GM19099 (cell line): ENCODE results near the gene CORO2B.

Experiments
- POLR2A ChIP-seq: IDR thresholded peaks from 3 replicates; pipeline ENCODE4 v1.6.1; 2011; ENCODE audit warnings: low read depth; ENCODE audit not compliant: insufficient read length; ENCODE audit errors: extremely low read depth

Gene CORO2B

DNA sequence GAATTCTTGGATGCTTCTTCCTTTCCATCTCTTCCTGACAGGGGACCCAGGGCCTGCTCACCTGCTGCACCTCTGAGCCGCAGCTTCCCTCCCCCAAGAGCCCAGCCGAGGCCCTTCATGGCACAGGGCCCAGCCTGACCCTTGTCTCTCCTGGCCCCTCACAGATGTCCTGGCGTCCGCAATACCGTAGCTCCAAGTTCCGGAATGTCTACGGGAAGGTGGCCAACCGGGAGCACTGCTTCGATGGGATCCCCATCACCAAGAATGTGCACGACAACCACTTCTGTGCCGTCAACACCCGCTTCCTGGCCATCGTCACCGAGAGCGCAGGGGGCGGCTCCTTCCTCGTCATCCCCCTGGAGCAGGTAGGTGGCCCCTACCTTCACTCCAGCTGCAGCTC, 66.2 kb downstream of the CORO2B start:
- no peak for TF ChIP-seq POLR2A

DNA sequence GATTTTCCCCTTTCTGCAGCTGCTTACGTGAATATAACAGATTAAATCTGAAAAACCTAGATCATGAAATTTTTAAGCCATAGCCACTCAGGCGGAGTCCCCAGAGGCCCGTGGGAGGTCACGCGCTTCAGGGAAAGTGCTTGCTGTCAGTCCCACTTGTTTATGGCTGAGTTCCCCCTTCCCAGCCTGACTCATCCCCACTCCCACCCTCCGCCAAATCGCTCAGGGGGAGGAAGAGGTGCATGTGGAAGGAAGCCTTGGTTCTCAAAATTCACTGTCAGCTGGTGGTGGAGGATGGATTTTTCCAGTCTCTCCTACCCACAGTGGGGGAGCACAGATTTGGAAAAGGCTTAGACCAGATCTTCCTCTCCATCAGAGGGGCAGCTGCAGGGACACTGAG, 67.4 kb downstream of the CORO2B start:
- no peak for TF ChIP-seq POLR2A

DNA sequence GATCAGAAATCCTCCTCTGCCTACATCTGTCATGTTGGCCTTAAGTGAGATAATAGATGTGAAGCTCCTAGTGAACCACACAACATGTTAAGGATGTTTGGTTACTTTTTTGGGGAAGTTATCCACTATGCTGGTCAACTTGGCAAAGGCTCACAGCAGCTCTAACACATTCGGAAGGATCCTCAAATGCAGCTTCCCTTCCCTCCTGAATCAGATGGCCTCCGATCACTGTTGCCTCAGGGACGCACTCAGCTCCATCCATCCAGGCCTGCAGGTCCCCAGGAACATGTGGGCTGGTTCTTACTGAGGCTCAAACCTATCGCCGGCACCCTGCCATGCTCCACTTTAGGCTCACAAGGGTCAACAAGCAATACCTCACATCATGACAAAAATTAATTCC, 67.9 kb downstream of the CORO2B start:
- no peak for TF ChIP-seq POLR2A

DNA sequence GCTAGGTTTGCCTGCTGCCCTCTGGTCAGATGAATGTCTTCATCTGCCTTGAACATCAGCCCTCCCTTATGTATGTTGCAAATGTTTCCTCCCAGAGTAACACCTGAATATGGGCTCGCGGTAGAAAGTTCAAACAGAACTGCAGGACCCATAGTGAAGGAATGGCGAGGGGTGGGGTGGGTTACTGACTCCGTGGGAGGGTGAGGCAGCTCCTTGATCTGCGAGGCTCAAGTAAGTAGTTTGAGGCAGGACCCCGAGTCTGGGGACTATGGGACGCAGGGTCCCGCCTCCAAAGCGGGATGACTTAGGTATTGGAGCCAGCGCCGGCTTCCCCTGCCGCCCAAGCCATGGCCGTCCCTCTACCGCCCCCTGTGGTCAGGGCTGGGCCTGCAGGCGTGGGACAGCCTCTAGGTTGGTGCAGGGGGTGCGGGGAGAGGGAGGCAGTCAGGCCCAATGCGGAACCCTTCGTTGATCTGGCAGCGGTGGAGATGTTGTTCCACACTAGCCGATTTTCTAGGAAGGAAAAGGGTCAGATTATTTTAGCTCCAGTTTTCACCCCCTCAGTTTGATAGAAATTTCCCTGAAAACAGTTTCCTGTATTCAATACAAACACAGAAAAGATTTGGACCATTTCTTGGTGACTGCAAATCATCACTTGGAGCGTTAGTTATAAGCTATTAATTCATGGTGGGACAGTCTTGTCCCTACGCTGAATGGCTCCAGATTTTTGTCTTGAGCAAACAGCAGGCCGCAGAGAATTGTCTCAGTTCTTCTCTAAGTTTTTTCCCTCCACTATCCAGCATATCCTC, 72.3 kb downstream of the CORO2B start:
- no peak for TF ChIP-seq POLR2A

DNA sequence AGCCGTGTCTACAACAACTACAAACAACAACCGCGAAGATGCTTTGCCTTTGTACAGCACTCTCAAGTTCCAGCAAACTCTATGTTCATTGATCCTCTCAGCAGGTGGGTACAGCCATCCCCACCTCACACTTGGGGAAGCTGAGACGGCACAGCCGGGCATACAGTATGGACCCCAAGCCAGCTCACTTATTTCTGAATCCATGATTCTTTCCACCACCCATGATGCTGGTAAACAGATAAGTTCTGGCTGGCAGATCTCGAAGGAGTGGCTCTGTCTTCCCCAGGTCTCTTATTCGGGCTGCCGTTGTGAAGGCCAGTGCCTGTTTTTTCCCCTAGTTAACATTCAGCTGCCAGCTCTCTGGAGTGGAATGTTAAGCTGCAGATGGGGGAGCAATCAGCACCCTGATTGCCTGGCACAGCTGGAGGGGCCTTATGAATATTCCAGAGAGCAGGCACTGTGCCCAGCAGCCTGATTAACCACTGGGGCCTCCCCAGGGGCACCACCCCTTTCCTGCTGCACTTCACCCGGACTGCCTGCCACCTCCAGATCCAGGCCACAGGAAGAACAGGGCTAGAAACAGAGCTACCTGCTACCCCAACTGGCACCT, 73.2 kb downstream of the CORO2B start:
- TF ChIP-seq POLR2A = no peak

DNA sequence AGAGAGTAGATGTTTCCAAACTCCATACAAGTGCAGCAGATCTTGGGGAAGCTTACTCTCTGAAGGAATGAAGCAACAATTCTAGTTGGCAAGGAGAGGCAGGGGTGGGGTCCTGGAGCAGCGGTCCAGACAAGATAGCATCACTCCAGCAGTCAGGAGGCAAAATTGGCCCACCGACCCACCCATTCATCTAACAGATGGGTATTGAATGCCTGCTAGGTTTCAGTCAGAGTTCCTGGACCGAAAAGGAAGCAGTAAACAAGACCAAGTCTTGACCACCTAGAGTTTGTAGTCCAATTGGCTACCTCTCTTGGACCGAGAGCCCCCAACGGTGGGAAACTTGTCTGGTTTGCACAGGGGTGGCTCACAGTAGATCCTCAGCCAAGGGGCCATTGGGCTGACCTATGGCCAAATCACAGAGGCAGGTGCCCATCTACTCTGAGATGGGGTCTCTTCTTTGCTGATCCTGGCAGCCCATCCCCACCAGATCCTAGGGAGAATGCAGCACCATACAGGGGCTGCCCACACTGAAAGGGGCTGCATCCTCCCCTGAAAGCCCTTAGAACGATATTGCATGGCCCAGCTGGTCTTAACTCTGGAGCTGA, 74.3 kb downstream of the CORO2B start:
- TF ChIP-seq POLR2A = no peak

DNA sequence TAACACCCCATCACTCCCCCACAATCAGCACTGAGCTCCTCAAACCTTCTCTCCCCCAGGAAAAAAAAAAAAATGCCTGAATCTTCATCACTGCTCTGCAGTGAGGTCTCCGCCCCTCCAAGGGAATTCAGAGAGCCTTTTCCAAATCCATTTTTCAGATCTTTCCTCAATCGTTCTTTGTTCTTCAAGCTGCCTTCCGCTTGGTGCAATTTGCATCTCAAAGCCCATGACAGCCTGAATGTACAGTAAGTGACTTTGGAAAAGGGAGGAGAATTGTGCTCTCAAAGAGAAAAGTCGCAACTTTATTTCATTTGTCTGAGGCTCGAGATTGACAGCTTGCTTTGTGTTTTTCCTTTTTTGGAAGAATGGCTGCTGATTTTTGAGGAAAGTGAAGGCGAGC, 75.0 kb downstream of the CORO2B start:
- TF ChIP-seq POLR2A = no peak

DNA sequence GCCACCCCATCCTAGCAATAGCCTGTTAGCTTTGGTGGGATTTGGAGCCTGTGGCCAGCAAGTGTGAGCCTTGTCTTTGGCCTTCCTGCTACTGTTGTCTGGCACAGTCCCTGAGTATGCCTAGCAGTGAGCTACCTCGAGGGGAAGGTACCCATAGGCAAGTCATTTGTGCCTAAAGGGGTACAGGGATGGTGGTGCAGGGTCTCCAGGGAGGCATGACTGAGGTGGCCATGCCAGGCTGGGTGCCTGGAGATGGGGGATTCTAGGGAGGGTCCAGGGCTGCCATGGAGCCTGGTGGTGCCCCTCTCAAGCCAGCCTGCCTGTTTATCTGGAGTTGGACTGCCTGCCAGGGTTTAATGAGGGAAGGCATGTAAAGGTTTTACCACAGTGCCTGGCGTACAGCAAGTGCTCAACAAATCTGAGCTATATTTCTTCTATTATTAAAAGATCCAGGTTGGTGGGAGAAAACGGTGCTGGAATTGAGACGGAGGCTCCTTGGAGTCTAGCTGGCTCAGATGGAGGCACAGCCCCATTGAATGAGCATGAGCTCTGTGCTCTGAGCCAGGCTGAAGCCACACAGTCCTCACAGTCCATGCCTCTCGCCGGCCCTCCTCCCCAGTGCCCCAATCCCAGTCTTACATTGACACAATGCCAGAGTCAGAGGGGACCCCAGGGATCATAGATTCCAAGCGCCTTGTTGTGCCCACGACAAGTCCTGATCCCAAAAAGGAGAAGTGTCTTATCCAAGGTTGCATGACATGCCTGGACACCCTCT, 76.2 kb downstream of the CORO2B start:
- no peak for TF ChIP-seq POLR2A

DNA sequence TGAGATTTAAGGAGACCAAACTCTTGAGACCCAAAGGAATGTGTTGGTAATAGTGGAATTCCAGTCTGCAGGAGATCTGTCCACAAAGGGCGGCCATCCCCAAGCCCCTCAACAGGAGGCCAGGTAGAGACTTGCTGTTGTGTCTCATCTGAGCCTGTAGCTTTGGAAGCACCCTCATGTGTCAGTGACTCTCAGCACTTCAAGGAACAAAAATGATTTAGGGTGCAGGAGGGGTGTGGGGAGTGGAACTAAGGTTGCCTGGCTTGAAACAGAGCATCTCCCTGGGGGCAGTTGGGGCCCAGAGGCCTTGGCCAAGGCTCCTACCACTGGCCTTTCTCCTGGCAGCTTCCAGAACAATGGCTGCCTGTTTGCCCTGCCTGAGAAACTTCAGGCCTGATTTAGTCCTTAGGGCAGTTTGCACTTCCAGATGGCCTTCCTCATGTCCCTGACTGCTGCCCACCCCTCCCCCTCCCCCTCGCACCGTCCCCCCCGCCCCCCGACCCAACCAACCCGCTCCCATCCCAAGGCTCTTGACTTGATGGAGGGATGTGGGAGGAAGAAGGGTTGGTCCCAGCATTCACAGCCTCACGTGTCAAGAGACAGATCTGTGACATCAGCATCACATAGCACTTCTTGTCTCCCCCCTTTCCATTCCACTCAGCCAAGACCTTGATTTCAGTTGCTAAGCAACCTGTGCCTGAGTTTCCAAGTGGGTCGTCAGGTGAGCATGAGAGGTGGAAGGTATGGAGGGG, 77.1 kb downstream of the CORO2B start:
- TF ChIP-seq POLR2A = no peak

DNA sequence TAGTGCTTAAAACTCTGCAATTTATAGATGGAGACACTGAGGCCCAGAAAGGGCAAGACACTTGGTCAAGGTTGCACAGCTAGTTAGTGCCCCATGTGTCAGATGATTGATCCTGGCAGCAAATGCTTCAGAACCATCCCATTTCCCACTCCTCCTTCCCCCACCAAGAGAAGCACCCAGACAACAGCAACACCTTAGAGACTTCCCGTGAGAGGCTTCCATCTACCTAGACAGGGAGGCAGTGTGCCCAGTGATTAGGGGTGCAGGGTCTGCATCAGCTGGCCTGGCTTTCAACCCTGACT, 77.6 kb downstream of the CORO2B start:
- TF ChIP-seq POLR2A = no peak

DNA sequence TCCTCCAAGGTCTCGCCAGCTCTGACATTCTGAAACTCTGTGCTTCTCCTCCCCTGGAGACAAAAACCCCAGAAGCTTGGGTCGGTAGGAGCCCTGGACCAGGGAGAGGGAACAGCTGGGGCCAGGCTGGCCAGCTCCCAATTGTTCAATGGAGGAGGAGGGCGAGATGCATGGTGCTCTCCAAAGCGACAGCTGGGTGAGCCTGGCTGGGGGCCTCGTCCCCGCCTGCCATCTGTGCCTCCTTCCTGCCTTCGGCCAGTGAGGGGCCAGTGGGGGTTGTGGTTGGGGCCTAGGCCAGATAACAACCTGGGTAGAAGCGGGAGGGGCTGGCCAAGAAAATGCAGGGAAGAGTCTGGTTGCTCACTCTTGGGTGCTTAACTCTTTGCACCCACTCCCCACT, 79.4 kb downstream of the CORO2B start:
- TF ChIP-seq POLR2A = no peak

DNA sequence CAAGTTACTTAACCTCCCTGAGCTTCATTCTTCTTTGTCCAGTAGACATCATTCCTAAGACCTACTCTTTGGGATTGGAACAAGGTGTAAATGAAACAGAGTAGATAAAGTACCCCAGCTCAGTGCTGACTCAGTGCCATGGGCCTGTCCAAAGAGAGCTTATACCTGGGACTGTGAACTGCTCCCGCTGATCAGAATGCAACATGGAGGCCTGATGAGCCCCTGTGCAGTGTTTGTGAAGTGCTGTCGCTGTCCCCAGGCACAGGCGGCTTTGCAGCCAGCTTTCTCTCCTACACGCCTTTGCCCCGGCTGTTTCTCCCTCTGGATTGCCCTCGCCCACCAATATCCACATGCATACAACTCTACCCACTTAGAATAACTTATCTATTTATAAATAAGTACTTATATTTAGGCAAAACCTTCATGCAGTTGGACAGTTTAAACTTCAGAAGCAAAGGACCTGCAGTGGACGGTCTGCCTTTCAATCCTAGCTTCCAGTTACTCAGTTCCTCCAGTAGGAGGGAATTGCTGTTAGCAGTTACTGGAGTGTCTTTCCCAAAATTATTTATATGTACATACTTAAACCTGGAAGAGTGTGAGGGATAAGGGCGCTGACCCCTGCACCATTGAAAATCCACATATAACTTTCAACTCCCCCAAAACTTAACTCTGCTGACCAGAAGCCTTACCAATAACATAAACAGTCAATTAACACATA, 80.0 kb downstream of the CORO2B start:
- TF ChIP-seq POLR2A = no peak

DNA sequence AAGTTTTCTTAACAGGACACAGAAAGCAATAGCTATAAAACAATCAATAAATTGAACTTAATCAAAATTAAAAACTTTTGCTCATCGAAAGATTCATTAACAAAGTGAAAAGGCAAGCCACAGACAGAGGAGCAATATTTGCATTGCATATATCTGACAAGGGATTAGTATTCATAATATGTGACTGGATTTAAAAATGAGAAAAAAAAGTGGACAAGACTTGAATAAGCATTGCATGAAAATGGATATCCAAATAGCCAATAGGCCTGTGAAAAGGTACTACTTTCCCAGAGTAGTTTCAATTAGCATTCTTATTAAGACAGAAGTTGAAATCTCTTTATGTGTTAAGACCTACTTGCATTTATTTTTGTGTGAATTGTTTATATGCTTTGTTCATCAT, 84.7 kb downstream of the CORO2B start:
- TF ChIP-seq POLR2A = no peak

DNA sequence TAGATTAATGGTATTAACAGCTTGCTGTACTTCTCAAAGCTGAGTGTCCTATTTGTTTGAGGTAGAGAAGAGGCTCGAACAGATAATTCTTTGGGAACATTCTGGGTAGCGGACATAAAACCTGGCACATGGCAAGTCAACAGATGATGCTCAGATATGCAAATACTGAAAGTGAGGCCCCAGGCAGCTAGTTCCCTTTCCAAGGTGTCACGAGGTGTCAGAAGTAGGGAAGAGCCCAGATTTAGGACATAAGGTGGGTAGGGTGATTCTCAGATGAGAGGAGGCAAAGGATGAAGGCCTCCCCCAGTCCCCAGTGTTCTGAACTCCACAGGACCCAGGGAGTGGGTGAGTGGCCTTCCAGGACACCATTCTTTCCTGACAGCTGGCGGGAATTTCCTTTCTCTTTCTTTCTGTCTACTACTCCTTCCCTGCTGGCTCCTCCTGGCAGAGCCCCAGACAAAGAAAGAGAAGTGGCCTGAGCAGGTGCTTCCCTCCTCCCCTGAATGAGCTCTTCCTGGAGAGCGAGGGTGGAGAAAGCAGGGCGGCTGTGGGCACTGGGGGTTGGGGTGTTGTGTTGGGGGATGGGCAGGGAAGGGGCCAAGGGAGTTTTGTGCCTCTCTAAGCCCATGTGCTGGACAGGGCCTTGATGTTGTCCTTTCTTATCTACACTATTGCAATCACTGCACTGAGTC, 87.5 kb downstream of the CORO2B start:
- no peak for TF ChIP-seq POLR2A
